ENCODE results near the gene AVEN. TPM values are rescaled to one million over a fixed set of nuclear protein-coding genes. Genes with fewer than 3 reads are reported as not detected.

The AVEN gene
- total RNA-seq, 6 experiments from 2014 or later: 8.2 to 10.2 (median 9.4) TPM

DNA sequence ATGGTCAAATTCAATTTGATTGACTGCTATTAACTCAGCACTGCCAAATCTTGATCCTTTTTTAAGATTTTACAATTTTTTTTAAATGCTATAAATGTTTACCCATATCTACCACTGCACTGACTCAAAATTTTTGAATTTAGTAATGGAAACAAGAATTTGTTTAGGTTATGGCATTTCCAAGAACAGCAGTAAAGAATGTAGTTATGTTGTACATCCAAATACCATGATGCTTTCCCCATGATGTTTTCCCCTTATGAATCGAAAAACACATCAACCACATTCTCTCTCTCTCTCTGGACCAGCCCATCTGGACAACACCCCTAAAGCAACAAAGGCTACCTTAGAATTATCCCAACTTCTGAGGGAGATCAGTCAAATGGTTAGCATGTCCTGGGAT is 56.5 kb downstream of the AVEN start:
- no CpG with 5 or more reads among the region's 1 CpG for WGBS (ENCODE audit: insufficient coverage, low coverage, low lambda C conversion rate, missing lambda C conversion rate)
- no peaks in the 10 kb centered on the region for H3K27me3 ChIP-seq
- intact Hi-C loops (cut with DNase I): no loop called here
- no peak overlapping the region for H3K27ac ChIP-seq
- no peaks in the 10 kb centered on the region for H3K4me1 ChIP-seq
- no peak overlapping the region for H3K4me3 ChIP-seq
- H3K9me3 ChIP-seq: no peaks in the 10 kb centered on the region
- TF ChIP-seq POLR2A (IDR thresholded peaks at IDR 0.05): no peak
- TF ChIP-seq, protein P1, sequence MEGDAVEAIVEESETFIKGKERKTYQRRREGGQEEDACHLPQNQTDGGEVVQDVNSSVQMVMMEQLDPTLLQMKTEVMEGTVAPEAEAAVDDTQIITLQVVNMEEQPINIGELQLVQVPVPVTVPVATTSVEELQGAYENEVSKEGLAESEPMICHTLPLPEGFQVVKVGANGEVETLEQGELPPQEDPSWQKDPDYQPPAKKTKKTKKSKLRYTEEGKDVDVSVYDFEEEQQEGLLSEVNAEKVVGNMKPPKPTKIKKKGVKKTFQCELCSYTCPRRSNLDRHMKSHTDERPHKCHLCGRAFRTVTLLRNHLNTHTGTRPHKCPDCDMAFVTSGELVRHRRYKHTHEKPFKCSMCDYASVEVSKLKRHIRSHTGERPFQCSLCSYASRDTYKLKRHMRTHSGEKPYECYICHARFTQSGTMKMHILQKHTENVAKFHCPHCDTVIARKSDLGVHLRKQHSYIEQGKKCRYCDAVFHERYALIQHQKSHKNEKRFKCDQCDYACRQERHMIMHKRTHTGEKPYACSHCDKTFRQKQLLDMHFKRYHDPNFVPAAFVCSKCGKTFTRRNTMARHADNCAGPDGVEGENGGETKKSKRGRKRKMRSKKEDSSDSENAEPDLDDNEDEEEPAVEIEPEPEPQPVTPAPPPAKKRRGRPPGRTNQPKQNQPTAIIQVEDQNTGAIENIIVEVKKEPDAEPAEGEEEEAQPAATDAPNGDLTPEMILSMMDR (IDR thresholded peaks at IDR 0.05): no peak
- ATAC-seq (no peak), DNase-seq (no peak)
- no peaks in the 10 kb centered on the region for H3K36me3 ChIP-seq

DNA sequence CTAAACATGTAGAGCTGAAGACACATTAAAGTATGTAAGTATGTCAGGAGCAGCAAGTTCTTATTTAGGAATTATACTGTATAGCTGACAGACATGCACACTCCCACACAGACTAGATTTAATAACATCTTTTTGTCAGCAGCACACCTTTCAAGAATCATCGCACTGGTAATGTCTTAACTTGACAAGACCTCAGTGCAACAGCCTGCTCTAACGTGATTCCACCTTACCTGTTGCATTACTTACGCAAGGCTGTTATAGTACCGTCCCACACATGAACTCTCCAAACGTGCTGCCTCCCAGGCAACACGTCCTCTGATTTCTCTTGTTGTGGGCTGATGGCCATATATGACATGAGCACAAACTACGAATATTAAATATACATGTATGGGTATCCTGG is 58.8 kb downstream of the AVEN start:
- no peak overlapping the region for H3K4me3 ChIP-seq
- no peaks in the 10 kb centered on the region for H3K27me3 ChIP-seq
- TF ChIP-seq POLR2A (IDR thresholded peaks at IDR 0.05): no peak
- TF ChIP-seq, protein P1 (IDR thresholded peaks at IDR 0.05): no peak
- H3K4me1 ChIP-seq: no peaks in the 10 kb centered on the region
- no peak overlapping the region for H3K27ac ChIP-seq
- DNase-seq (no peak), ATAC-seq (no peak)
- no peaks in the 10 kb centered on the region for H3K36me3 ChIP-seq
- no peaks in the 10 kb centered on the region for H3K9me3 ChIP-seq
- 66% methylated on average over 7 of the region's 7 CpGs for WGBS (ENCODE audit: insufficient coverage, low coverage, low lambda C conversion rate, missing lambda C conversion rate)
- intact Hi-C loops (cut with DNase I): no loop called here

DNA sequence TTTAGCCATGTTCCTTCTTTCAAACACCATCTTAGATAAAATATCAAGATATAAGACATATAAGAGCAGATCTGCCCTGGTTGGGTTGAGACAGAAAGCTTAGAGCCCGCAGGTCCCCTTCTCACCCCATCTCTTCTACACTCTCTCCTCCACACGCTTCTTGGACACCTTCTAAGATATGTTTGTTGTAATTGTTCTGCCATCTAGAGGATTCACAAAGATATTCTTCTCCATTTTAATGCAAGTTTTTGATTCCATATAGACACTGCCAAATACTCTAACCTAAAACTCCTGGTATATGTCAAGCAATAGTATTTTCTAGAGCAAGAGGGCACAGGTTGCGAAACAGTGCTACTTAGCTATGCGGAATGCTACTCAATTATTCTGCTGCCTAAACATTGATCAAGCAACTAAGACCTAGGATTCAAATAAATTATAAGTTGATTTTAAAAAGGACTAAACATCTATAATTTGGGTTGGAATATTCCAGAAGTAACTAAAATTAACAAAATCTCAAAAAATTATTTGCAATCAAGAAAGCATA is 63.9 kb downstream of the AVEN start:
- Histone ChIP-seq H3K27me3 (no peaks in the 10 kb centered on the region), H3K4me1 (no peaks in the 10 kb centered on the region), H3K9me3 (no peaks in the 10 kb centered on the region), H3K27ac (no peak overlapping the region), H3K36me3 (no peaks in the 10 kb centered on the region), H3K4me3 (no peak overlapping the region)
- 79% methylated on average over 4 of the region's 4 CpGs for WGBS (ENCODE audit: insufficient coverage, low coverage, low lambda C conversion rate, missing lambda C conversion rate)
- DNase-seq (no peak), ATAC-seq (no peak)
- no peak for TF ChIP-seq POLR2A (IDR thresholded peaks at IDR 0.05)
- TF ChIP-seq, protein P1 (IDR thresholded peaks at IDR 0.05): no peak
- intact Hi-C loops (cut with DNase I): no loop called here

DNA sequence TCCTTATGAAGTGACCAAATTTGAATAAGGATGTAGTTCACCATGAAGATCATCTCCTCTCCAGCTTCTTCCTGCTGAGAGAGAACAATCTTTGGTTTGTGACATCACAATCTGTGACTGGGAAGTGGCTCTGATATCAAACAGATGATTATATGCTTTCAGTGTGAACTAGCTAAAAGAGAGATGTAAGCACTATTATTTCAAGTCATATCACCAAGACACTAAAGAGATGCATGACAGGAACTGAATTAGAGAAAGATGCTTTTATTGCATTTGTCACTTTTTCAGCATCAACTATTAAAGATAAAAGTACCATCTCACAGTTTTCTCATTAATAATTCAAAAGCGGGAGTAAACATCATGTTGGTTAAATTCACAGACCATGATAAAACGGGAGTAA is 67.2 kb downstream of the AVEN start:
- intact Hi-C loops (cut with DNase I): no loop called here
- no peak for DNase-seq
- H3K27ac ChIP-seq: no peak overlapping the region
- H3K9me3 ChIP-seq: no peaks in the 10 kb centered on the region
- WGBS (ENCODE audit: insufficient coverage, low coverage, low lambda C conversion rate, missing lambda C conversion rate): 82% methylated on average over 2 of the region's 2 CpGs
- H3K4me1 ChIP-seq: no peaks in the 10 kb centered on the region
- no peaks in the 10 kb centered on the region for H3K27me3 ChIP-seq
- H3K4me3 ChIP-seq: no peak overlapping the region
- ATAC-seq: no peak
- TF ChIP-seq POLR2A (IDR thresholded peaks at IDR 0.05): no peak
- TF ChIP-seq, protein P1 (IDR thresholded peaks at IDR 0.05): no peak
- no peaks in the 10 kb centered on the region for H3K36me3 ChIP-seq

DNA sequence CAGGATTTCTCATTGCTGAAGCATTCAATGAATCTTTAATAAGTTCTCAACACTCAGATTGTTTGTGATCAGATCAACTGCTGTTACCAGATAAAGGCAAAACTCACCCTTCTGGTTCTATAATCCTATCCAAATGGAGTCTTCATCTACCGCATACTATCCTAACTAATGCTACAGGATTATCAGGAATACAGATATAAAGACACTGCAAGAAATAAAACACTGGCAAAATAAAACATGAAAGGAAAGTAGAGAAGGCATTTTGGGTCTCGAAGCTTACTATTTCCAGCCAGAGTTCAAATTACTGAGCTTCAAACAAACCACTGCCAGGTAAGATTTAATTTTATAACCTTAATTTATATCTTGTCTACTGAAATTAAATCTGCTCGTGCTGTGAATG is 70.2 kb downstream of the AVEN start:
- TF ChIP-seq, protein P1 (IDR thresholded peaks at IDR 0.05): no peak
- no peak for TF ChIP-seq POLR2A (IDR thresholded peaks at IDR 0.05)
- Histone ChIP-seq H3K27me3 (no peaks in the 10 kb centered on the region), H3K4me1 (no peaks in the 10 kb centered on the region), H3K27ac (no peak overlapping the region), H3K36me3 (no peaks in the 10 kb centered on the region), H3K4me3 (no peak overlapping the region), H3K9me3 (no peaks in the 10 kb centered on the region)
- DNase-seq (no peak), ATAC-seq (no peak)
- intact Hi-C loops (cut with DNase I): loop anchor here in 1 of 2 donors (10.0 kb wide), 1 partner anchor 224 kb away; no protein-coding TSS in a partner anchor
- WGBS (ENCODE audit: insufficient coverage, low coverage, low lambda C conversion rate, missing lambda C conversion rate): 85% methylated on average over 3 of the region's 3 CpGs

Measured in right lobe of liver (tissue), 6 donors.